GM21515 (cell line): Measurements from ENCODE around the gene PBX4.
"Not testable (repeated sequence)": the region's sequence is repeated elsewhere in the genome, so short reads cannot be mapped to it uniquely, and the experiment has no call there.

ENCODE experiments used
- ATAC-seq: cut with Tn5 transposase; IDR thresholded peaks from one replicate; pipeline ENCODE4 v1.9.1; 2021; ENCODE audit not compliant: unreplicated experiment

PBX4 gene

GRCh38 chr19:19618219-19619051 is at the start of gene PBX4:
TSS of gene PBX4 (minus strand) at chr19:19618687. CDS start at chr19:19618629, 58 bp downstream.
- peak; percentile 89 for ATAC-seq

- ATAC-seq, result not testable (repeated sequence)
These were observed 47.0 kb upstream of the PBX4 start for GRCh38 chr19:19665420-19665948.

- peak; percentile 65 for ATAC-seq
These were observed 45.0 kb upstream of the PBX4 start, which contains the start of gene ATP13A1 for GRCh38 chr19:19663256-19664120. TSS of gene ATP13A1 (minus strand) at chr19:19663676. CDS start at chr19:19663666, 10 bp downstream.

- ATAC-seq, result no peak
These were observed 44.4 kb upstream of the PBX4 start for GRCh38 chr19:19662871-19663255.

GRCh38 chr19:19662344-19662743 is 43.9 kb upstream of the PBX4 start:
- no peak for ATAC-seq

GRCh38 chr19:19661675-19662251 is 43.3 kb upstream of the PBX4 start:
- ATAC-seq, result peak; percentile 38

GRCh38 chr19:19661141-19661674 is 42.7 kb upstream of the PBX4 start:
- no peak for ATAC-seq

GRCh38 chr19:19659646-19660245 is 41.3 kb upstream of the PBX4 start:
- ATAC-seq, result no peak

- ATAC-seq, result no peak
These were observed 38.9 kb upstream of the PBX4 start for GRCh38 chr19:19657397-19657783.

- ATAC-seq, result no peak
These were observed 38.2 kb upstream of the PBX4 start for GRCh38 chr19:19656451-19657396.

- ATAC-seq, result no peak
These were observed 37.3 kb upstream of the PBX4 start for GRCh38 chr19:19655641-19656343.

GRCh38 chr19:19655051-19655594 is 36.6 kb upstream of the PBX4 start:
- ATAC-seq, result no peak

GRCh38 chr19:19654441-19654840 is 36.0 kb upstream of the PBX4 start:
- ATAC-seq, result no peak

- ATAC-seq, result no peak
These were observed 35.2 kb upstream of the PBX4 start for GRCh38 chr19:19653597-19654147.

GRCh38 chr19:19652482-19653295 is 34.2 kb upstream of the PBX4 start:
- ATAC-seq, result no peak

GRCh38 chr19:19651076-19651475 is 32.6 kb upstream of the PBX4 start:
- no peak for ATAC-seq

GRCh38 chr19:19650331-19650730 is 31.8 kb upstream of the PBX4 start:
- ATAC-seq, result no peak
